ENCODE results near the gene NEXN.
"Not testable (repeated sequence)": the region's sequence is repeated elsewhere in the genome, so short reads cannot be mapped to it uniquely, and the experiment has no call there.

The NEXN gene

DNA sequence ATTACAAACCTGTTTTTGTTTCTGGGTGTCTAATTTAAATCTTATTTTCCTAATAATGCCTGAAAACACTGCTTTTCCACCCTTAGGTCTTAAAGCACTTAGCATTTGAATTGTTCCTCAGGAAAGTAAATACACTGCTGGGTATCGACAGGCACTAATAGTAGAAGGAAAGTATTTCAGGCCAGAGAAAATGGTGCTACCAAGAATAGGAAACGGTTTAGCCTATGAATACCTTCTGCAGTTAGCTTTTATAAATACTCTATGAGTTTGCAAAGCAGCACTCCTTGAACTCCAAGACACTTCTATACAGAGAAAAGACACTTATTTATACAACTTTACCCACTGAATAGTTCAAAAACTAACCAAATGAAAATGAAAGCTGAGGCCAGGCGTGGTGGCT is 83.7 kb downstream of the NEXN start:
- DNase-seq, result no peak

DNA sequence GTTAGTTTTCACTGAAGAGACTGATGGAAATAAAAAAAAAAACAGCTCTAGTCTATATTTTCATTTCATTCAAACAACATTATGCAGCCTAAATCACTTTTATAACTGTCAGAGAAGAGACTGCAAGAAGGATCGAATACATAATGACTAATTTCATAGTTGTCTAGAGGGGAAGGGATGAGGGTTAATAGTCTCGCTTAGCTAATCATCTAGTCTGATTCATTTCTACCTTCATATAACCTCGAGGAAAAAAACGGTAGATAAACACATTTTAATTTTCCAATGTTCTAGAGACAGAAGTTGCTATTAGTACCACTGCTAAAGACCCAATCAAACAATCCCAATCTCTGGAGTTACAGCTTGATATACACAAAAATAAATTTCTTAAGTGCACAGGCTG is 87.0 kb downstream of the NEXN start:
- no peak for DNase-seq

- DNase-seq, result no peak
Measured at GRCh38 chr1:77975907-77976306, 87.5 kb downstream of the NEXN start.

DNA sequence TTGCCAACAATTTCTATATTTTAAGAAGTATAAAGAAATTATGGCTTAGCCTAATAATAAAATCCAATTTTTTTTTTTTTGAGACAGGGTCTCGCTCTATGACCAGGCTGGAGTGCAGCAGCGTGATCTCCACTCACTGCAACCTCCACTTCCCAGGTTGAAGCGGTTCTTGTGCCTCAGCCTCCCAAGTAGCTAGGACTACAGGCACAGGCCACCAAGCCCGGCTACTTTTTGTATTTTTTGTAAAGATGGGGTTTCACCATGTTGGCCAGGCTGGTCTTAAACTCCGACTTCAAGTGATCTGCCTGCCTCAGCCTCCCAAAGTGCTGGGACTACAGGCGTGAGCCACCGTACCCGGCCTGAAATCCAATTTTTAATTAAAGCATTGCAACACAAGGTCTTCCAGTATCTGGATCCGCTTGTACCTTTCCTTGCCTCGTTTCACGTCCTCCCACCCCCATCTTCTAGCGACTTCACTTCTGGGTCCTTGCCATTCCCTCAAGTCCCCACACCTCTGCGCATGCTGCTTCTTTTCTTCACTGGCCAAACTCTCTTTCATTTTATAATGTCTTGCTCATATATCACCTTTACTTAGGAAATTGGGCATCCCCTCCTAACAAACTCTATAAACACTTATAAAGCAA is 88.1 kb downstream of the NEXN start:
- no peak for DNase-seq

DNA sequence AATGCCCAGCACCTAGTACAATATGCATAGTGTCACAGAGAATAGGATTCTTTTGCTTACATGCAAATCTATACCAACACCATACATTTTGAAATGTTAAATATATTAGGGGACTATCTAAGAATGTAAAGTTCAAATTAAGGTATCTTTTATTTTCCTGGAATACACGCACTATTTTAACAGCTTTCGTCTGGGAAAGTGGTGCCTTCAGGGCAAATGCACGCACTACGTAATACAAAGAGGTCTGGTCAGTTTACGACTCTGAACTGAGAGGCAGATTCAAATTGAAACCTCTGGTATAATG is 89.5 kb downstream of the NEXN start:
- DNase-seq, result no peak

DNA sequence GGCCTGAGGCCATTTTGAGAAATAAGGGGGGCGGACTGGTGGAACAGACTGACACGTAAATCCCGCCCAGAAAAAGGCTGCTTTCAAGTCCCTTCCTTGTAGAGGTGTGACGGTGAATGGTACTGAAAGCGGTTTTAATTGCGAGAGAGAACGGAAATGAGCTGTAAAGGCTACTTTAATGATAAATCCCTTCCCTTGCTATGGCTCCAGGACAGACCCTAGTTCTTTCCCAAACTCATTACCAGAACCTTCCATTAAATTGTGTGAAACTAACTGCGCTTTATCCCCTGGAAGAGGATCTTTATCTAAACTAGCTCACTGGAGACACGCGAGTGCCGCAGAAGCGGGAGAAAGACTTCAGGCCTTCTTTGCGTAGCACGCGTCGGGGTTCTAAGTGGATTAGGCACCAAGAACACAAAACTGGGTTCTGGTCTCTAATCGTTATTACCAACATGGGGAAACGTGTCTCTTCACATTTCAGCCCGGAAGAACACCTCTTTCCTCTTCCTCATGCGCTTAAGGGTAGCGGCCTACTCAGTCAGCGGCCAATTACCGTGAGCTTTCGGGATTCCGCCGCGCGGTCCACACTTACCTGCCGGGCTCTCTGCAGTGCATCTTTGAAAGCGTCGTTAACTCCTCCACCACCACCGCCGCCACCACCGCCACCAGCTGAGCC is 90.0 kb downstream of the NEXN start:
- peak; percentile 84 for DNase-seq

- peak; percentile 97 for DNase-seq
Measured at GRCh38 chr1:77978969-77979876, 90.8 kb downstream of the NEXN start, which contains the start of gene FUBP1. Gene FUBP1 (minus strand): TSS chr1:77979072. CDS start chr1:77979004, 68 bp downstream.

GRCh38 chr1:77983352-77983996 is 95.0 kb downstream of the NEXN start:
- DNase-seq, result not testable (repeated sequence)

DNA sequence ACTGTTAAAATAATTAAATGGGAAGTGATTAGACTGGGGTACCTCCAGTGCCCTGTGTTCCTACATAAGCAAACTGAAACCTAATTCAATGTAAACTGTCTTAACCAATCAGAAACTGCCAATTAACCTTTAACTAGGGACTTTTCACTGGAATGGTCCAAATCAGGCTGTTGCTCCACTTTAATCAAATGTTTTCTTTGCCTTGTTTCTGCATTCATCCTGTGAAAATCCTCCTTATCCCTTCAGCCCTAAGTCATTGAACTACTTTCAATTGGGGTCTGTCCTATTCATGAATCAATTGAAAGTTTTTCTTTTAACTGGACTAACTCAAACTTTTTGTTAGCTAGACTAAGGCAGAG is 95.6 kb downstream of the NEXN start:
- no peak for DNase-seq

- no peak for DNase-seq
Measured at GRCh38 chr1:77984629-77985028, 96.2 kb downstream of the NEXN start.

DNA sequence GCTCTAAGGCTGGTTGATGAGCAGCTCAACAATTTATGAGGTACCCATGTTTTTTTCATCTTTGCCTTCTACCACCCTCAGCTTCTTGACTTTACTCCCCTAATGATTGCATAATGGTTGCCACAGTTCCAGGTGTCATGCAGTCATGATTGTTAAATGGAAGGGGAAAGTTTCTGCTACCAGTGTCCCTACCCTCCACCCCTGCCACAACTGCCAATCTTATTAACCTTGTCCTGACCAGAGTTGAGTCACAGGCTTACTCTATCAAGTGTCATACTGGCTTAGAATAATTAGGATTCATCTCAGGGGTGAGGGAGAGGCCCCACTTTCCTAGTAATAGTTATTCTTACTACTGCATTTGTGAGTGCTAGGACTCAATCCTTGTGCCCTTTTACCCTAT is 98.4 kb downstream of the NEXN start:
- no peak for DNase-seq

DNA sequence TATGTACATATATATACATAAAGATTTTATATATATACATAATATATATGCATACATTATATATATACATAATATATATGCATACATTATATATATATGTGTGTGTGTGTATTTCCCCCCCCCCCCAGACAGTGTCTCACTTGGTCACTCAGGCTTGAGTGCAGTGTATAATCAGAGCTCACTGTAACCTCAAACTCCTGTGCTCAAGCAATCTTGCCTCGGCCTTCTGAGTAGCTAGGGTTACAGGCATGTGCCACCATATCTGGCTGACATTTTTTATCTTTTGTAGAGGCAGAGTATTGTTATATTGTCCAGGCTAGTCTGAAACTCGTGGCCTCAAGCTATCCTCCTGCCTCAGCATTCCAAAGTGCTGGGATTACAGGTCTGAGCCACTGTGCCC is 99.5 kb downstream of the NEXN start:
- no peak for DNase-seq

DNA sequence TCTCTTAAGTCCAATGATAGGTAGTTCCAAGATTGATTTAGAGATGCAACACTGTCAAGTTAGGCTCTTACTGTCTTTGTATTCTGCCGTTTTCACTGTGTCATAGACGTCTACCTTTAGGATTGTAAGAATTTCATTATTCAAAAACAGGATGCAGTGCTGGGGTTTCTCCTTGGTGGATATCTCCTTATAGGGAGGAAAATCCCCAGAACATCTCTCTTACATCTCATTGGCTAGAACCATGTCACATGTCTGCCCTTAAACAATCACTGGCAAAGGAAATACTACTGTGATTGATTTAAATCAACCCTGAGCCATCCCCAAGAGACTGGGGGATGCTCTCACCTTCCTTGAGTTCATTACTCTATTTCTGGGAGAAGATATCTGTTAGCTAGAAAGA is 101.3 kb downstream of the NEXN start:
- no peak for DNase-seq

DNA sequence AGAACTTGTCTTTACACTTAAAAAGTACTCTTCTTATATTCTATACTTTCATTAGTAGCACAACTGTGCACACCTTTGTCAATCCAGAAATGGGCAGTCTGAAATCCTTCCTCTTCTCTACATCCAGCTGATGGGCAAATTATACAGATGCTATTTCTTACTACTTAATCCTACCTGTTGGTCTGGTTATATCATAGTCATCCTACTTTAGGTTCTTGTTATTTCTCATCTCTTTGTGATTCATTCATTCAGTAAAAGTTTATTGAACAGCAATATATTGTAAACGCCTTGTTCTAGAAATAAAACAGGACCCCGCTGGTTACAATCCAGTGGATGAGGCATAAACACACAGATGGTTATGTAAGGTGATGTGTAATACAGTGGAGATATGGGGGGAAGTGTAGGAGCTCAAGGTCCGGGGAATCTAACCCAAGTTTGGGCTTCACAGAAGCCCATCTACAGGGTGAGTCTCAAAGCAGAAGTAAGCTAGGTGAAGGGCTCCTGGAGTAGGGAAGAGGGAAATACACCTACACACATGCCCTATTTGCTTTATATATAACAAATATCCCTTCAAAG is 102.3 kb downstream of the NEXN start:
- no peak for DNase-seq

- no peak for DNase-seq
Measured at GRCh38 chr1:77991638-77992037, 103.2 kb downstream of the NEXN start.

All from DMS 273 treated with DMSO at 0.1 percent for 48 hours (cell line).